Esophagus (tissue), 2 donors: ENCODE results near the gene IPO9. TPM values are rescaled to one million over a fixed set of nuclear protein-coding genes. Genes with fewer than 3 reads are reported as not detected.
A peak's percentile ranks its signal among the peaks of the same experiment; 100 is the strongest.
"Not testable (repeated sequence)": the region's sequence is repeated elsewhere in the genome, so short reads cannot be mapped to it uniquely, and the experiment has no call there.

ENCODE experiments used
- H3K27ac ChIP-seq, 2 donors: one replicate each; pipeline ENCODE4 v1.5.1; 2013; ENCODE audit warnings: low read depth in 2 of 2, mild to moderate bottlenecking in 2 of 2, inconsistent platforms in 1 of 2, low read length in 1 of 2, moderate library complexity in 1 of 2
- H3K27me3 ChIP-seq, 2 donors: one replicate each; pipeline ENCODE4 v1.6.1; 2013; ENCODE audit warnings: low read length in 2 of 2, control low read depth in 1 of 2, mild to moderate bottlenecking in 1 of 2; ENCODE audit not compliant: insufficient read depth in 2 of 2, control insufficient read depth in 1 of 2
- H3K36me3 ChIP-seq, 2 donors: one replicate each; pipeline ENCODE4 v1.6.1; 2013; ENCODE audit warnings: low read length in 1 of 2; ENCODE audit not compliant: control insufficient read depth in 2 of 2, insufficient read depth in 2 of 2
- H3K4me1 ChIP-seq, 2 donors: one replicate each; pipeline ENCODE4 v1.6.1; 2013; ENCODE audit warnings: low read length in 1 of 2; ENCODE audit not compliant: control insufficient read depth in 2 of 2, insufficient read depth in 2 of 2
- H3K4me3 ChIP-seq, 2 donors: one replicate each; pipeline ENCODE4 v1.5.1; 2013; ENCODE audit warnings: low read length in 2 of 2, mild to moderate bottlenecking in 2 of 2, low read depth in 1 of 2, moderate library complexity in 1 of 2
- H3K9me3 ChIP-seq, 2 donors: one replicate each; pipeline ENCODE4 v1.6.1; 2013; ENCODE audit warnings: mild to moderate bottlenecking in 2 of 2, low read depth in 1 of 2, low read length in 1 of 2, moderate library complexity in 1 of 2; ENCODE audit not compliant: control insufficient read depth in 2 of 2, insufficient read depth in 1 of 2
- WGBS, 2 donors: extraction: QIAGEN DNeasy Blood & Tissue Kit; methylation state at CpG; one replicate each; pipeline ENCODE4 v1.1.7; 2013; 5-methylcytosine and 5-hydroxymethylcytosine counted together
- polyA plus RNA-seq, 2 donors: library from polyadenylated mRNA; stranded (reverse); fragments of 200-250 nt; gene quantifications; one replicate each; pipeline ENCODE4 v1.2.3, GENCODE V29; 2013
- donor health status: healthy with polysubstance abuse.
- donor health status: Bipolar disorder and iron deficiency.

IPO9 gene
- polyA plus RNA-seq, 2 donors, result 11.2 to 11.5 TPM

DNA sequence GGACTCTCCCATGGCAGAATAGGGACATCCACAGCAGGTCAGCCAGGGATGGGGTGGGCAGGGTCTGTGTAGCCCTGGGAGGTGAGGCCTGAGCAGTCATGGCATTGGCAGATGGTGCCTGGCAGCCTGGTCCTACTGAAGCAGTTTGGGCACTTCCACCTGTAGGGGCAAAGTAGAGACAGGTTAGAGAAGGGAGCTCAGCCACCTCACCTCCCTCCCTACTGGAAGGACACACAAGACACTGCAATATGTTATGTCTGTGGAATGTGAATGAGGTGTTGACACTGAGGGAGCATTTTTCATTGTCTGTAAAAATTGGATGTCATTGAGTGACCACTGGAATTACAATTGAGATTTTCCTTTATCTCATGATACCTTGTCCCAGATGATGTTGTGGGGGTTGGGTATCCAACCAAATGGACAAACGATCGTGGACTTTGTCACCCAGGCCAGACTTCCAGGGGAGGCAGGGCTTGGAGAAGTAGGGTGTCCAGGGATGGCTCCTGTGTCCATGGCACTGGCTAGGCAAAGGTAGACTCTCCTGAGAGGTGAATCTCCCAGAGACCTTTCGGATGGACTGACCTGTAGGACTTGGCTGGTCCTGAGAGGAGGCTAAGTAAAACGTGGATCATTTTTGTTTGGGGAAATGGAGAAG is 69.4 kb downstream of the IPO9 start:
- WGBS, 2 donors, result 69 to 78% methylated on average over 4 of the region's 4 CpGs
- Histone ChIP-seq H3K9me3 (no peaks in the 10 kb centered on the region), H3K4me3 (no peak overlapping the region), H3K27ac (peak overlapping the region; percentile 36 to 43), H3K36me3 (peaks cover 0 to 5% of the 10 kb centered on the region in 2 donors), H3K4me1 (peaks cover 0 to 5% of the 10 kb centered on the region in 2 donors), H3K27me3 (no peaks in the 10 kb centered on the region)

DNA sequence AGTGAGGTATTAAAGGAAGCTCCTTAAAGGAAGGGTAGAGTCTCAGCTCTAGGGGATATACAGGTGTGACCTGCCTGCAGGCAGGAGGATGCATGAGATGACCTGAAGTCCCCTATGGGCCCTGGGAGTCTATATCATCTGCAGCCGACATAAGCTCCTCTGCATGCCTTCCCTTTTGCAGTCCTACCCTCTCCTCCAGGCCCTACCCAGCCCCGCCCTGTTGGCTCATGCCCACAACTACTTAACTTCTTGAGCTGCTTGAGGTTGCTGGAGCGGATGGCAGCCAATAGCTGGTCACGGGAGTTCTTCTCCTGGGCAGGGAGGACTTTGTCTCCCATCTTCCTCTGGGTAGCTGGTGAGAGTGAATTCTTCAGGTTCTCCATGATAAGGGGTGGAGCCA is 70.0 kb downstream of the IPO9 start:
- peak overlapping the region; percentile 39 to 51 for H3K27ac ChIP-seq
- H3K4me1 ChIP-seq, result peaks cover 0 to 5% of the 10 kb centered on the region in 2 donors
- no peak overlapping the region for H3K4me3 ChIP-seq
- 48 to 51% methylated on average over 4 of the region's 4 CpGs for WGBS, 2 donors
- no peaks in the 10 kb centered on the region for H3K27me3 ChIP-seq
- peaks cover 0 to 5% of the 10 kb centered on the region in 2 donors for H3K36me3 ChIP-seq
- no peaks in the 10 kb centered on the region for H3K9me3 ChIP-seq

DNA sequence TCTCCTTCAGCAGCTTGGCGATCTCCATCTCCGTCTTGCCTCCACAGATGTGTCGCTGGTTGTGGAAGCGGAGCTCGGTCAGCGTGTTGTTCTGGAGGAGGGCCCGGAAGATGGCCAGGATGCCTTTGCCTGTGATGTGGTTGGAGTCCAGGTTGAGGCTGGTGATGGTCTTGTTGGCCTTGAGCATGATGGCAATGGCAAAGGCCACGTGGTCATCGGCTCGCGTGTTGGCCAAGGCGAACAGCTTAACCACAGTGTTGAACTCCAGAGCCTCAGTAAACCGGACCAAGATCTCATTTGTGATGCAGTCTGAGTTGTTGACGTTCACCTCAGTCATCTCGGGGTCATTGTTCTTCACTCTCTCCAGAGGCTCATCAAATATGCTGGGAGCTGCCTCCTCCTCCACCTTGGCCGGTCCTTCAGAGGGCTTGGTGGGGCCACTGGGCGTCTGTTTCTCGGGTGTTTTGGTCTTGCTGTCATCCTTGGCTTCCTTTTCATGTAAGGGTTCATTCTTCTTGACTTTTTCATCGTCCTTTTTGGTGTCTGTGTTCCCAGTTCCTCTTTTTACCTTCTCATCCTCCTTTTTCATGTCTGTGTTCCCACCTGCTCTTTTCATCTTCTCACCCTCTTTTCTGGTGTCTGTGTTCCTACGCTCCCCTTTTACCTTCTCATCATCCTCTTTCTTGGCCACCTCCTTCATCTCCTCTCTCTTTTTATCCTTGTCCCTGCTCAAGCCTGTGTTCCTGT is 70.9 kb downstream of the IPO9 start:
- H3K36me3 ChIP-seq, result peaks cover 0 to 5% of the 10 kb centered on the region in 2 donors
- H3K4me1 ChIP-seq, result peaks cover 0 to 5% of the 10 kb centered on the region in 2 donors
- H3K27me3 ChIP-seq, result no peaks in the 10 kb centered on the region
- no peaks in the 10 kb centered on the region for H3K9me3 ChIP-seq
- H3K4me3 ChIP-seq, result no peak overlapping the region
- 89 to 90% methylated on average over 20 of the region's 20 CpGs for WGBS, 2 donors
- H3K27ac ChIP-seq, result peak overlapping the region; percentile 51 to 72

DNA sequence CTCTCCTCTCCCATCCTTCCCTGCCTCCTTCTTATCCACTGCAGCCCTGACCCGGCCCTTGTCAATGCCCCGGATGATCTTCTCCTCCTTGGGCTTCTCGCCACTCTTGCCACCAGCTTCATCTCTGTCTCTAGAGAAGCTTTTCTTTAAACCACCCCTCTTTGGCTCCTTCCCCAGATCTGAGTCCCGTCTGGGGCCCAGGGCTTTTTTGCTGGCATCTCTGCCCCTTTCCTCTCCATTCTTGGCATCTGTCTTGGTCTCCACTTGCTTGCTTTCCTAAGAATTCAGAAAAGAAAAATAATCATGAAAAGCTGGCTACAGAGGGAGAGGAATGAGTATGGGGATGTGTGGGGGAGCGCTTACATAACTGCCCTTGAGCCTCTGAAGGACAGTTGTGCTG is 71.5 kb downstream of the IPO9 start:
- 55 to 69% methylated on average over 5 of the region's 5 CpGs for WGBS, 2 donors
- peaks cover 0 to 5% of the 10 kb centered on the region in 2 donors for H3K36me3 ChIP-seq
- H3K4me3 ChIP-seq, result no peak overlapping the region
- peak overlapping the region; percentile 27 to 72 for H3K27ac ChIP-seq
- H3K9me3 ChIP-seq, result no peaks in the 10 kb centered on the region
- no peaks in the 10 kb centered on the region for H3K27me3 ChIP-seq
- peaks cover 0 to 6% of the 10 kb centered on the region in 2 donors for H3K4me1 ChIP-seq

DNA sequence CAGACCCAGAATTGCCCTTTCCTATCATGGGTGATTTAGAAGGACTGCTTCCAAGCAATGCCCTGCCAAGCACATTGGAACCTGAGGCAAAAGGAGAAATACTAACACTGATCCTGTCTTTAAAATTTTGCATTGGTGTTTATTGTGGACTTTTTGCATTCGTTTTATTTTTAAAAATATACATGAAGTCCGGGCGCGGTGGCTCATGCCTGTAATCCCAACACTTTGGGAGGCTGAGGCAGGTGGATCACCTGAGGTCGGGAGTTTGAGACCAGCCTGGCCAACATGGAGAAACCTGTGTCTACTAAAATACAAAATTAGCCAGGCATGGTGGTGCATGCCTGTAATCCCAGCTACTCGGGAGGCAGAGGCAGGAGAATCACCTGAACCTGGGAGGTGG is 72.1 kb downstream of the IPO9 start:
- not testable (repeated sequence) for H3K9me3 ChIP-seq, H3K36me3 ChIP-seq, H3K27me3 ChIP-seq, H3K4me1 ChIP-seq, H3K4me3 ChIP-seq
- H3K27ac ChIP-seq, result peak overlapping the region; percentile 8 to 72
- 73 to 77% methylated on average over 6 of the region's 6 CpGs for WGBS, 2 donors

DNA sequence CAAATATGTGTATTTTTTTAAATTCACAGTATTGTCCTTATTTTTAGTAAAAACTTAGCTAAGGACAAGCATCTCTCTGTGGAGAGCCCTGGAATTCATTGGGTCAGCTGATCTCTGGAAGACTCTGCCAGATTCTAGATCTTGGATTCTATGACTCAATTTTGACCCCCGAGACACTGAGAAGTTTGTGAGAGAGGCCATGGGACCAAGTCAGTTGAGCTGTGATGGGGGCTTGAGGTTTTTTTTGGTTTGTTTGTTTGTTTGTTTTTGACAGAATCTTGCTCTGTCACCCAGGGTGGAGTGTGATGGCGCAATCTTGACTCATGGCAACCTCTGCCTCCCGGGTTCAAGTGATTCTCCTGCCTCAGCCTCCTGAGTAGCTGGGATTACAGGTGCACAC is 73.2 kb downstream of the IPO9 start:
- no peak overlapping the region for H3K4me3 ChIP-seq
- no peaks in the 10 kb centered on the region for H3K9me3 ChIP-seq
- 73 to 76% methylated on average over 3 of the region's 3 CpGs for WGBS, 2 donors
- peaks cover 3 to 8% of the 10 kb centered on the region in 2 donors for H3K4me1 ChIP-seq
- no peaks in the 10 kb centered on the region for H3K27me3 ChIP-seq
- H3K27ac ChIP-seq, result no peak overlapping the region
- peaks cover 0 to 5% of the 10 kb centered on the region in 2 donors for H3K36me3 ChIP-seq

DNA sequence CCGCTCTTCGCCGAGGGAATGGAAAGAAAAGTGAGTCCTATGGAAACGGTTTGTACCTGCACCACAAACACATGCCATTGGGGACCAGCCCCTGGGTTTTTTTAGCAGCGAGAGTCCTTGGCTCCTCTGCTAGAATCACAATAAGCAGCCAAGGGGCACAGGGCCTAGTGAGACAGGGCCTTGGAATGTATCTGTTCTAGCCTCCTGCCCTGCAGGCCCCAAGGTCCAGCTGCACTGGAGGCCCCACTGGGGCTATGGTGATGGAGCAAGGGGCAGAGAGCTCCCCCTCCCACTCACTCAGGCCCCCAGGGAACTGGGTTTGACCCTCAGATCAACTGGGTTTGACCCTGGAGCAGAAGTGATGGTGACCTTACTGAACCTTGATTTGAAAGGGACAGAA is 74.2 kb downstream of the IPO9 start:
- WGBS, 2 donors, result 64 to 65% methylated on average over 5 of the region's 5 CpGs
- Histone ChIP-seq H3K4me3 (no peak overlapping the region), H3K27me3 (no peaks in the 10 kb centered on the region), H3K4me1 (peaks cover 3 to 8% of the 10 kb centered on the region in 2 donors), H3K9me3 (no peaks in the 10 kb centered on the region), H3K36me3 (peaks cover 0 to 5% of the 10 kb centered on the region in 2 donors), H3K27ac (peak overlapping the region; percentile 84 to 87)

DNA sequence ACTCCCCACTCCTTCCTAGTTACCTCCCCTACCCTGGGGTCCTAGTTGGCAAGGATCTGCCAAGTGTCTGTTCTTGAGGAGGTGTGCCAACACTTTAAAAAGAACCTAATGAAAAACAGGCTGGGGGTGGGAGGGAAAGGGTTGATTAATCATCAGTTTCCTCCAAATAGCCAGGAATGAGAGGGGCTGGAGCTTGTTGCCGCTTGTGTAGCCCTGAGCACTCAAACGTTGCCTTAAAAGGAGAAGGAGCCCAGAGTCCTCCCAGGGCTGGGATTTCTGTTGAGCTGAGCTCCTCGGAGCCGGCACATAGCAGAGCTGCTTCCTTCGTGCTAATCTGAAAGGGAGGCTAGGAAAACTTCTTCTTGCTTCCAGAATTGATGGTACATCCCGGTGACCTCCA is 75.6 kb downstream of the IPO9 start:
- Histone ChIP-seq H3K9me3 (no peaks in the 10 kb centered on the region), H3K36me3 (peaks cover 0 to 2% of the 10 kb centered on the region in 2 donors), H3K4me1 (peaks cover 3 to 8% of the 10 kb centered on the region in 2 donors), H3K4me3 (no peak overlapping the region), H3K27ac (peak overlapping the region; percentile 39 to 82), H3K27me3 (no peaks in the 10 kb centered on the region)
- WGBS, 2 donors, result 25 to 44% methylated on average over 6 of the region's 6 CpGs

DNA sequence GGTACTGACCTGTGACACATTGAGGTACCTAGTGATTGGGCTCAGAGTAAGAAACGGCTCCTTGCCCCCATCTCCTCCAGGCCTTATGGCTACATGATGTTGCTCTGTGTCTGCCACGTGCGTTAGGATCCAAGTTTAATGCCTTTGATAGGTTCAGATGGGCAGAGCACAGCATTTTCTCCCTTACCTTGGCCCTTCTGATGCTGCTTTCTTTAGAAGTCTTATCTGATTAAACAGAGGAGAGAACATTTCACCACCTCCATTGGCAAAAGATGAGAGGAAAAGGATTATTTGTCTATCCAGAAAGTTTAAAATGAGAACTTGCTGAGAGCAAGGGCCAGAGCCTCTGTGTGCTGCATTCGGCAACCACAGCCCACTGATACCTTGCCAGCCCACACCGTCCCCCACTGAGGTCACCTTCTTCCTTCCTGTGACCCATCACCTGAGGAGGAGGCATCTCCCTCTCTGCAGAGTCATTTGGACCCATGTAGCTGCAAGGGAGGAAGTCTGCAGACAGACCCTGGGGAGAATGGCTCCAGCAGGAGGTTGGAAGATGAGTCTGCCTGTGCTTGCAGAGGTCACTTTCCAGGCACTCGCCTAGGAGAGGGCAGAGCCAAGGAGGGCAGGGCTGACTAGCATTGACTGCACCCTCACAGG is 76.4 kb downstream of the IPO9 start:
- H3K36me3 ChIP-seq, result no peaks in the 10 kb centered on the region
- H3K27ac ChIP-seq, result peak overlapping the region; percentile 56 to 81
- no peak overlapping the region for H3K4me3 ChIP-seq
- no peaks in the 10 kb centered on the region for H3K27me3 ChIP-seq
- WGBS, 2 donors, result 42 to 50% methylated on average over 6 of the region's 6 CpGs
- H3K9me3 ChIP-seq, result no peaks in the 10 kb centered on the region
- H3K4me1 ChIP-seq, result peaks cover 3 to 5% of the 10 kb centered on the region in 2 donors
